CD4-positive, alpha-beta T cell (primary cell): ENCODE measurements around the gene VRK2. TPM values are rescaled to one million over a fixed set of nuclear protein-coding genes. Genes with fewer than 3 reads are reported as not detected.

Source experiments
- ATAC-seq: fragments of 200-7000 bp; cut with Tn5 transposase; one replicate; pipeline ENCODE4 v1.10.0; 2022; ENCODE audit warnings: mild to moderate bottlenecking; ENCODE audit not compliant: poor library complexity
- CTCF ChIA-PET: fragments of 350-600 bp; sonication (Branson Sonifier 250); formaldehyde crosslinking; loops from one replicate; lab custom pipeline; 2021; ENCODE audit warnings: antibody characterized with exemption, inconsistent platforms; lab: Charles Lee
- POLR2A ChIA-PET: fragments of 350-600 bp; sonication (Branson Sonifier 250); formaldehyde crosslinking; loops from one replicate; lab custom pipeline; 2021; ENCODE audit warnings: antibody characterized with exemption, inconsistent platforms; lab: Charles Lee
- DNase-seq, 14 experiments: peaks; one replicate each; pipeline ENCODE4 v3.0.0-alpha.2; 2013 to 2020; ENCODE audit warnings: mixed read lengths in 2 of 14
- H3K27ac ChIP-seq, 2 donors: one replicate each; pipeline versions ENCODE4 v1.5.1 to v1.7.0; 2013; ENCODE audit warnings: low read length in 2 of 2, low read depth in 1 of 2, mild to moderate bottlenecking in 1 of 2
- H3K27me3 ChIP-seq, 2 experiments: 1 replicate in 1 of 2; 2 replicates in 1 of 2; pipeline versions ENCODE4 v1.6.1 to v1.7.0; 2013; ENCODE audit warnings: low read length in 2 of 2, control low read depth in 1 of 2, mild to moderate bottlenecking in 1 of 2, moderate library complexity in 1 of 2; ENCODE audit not compliant: insufficient read depth in 2 of 2, control insufficient read depth in 1 of 2
- H3K36me3 ChIP-seq: one replicate; pipeline ENCODE4 v1.6.1; 2013; ENCODE audit warnings: low read length, control low read depth; ENCODE audit not compliant: insufficient read depth
- H3K4me1 ChIP-seq: one replicate; pipeline ENCODE4 v1.6.1; 2013; ENCODE audit warnings: low read length, control low read depth; ENCODE audit not compliant: insufficient read depth
- H3K4me3 ChIP-seq: one replicate; pipeline ENCODE4 v1.5.1; 2013; ENCODE audit warnings: mild to moderate bottlenecking, low read length, moderate library complexity
- H3K9me3 ChIP-seq, 2 experiments: 1 replicate in 1 of 2; 2 replicates in 1 of 2; pipeline versions ENCODE4 v1.6.1 to v1.7.0; 2013; ENCODE audit warnings: low read length in 2 of 2, mild to moderate bottlenecking in 2 of 2, control low read depth in 1 of 2, moderate library complexity in 1 of 2; ENCODE audit not compliant: control insufficient read depth in 1 of 2, insufficient read depth in 1 of 2
- H3K27ac Mint-ChIP-seq: one replicate; pipeline ENCODE4 v1.8.0; 2020; ENCODE audit warnings: mixed read lengths
- H3K27me3 Mint-ChIP-seq: one replicate; pipeline ENCODE4 v1.8.0; 2021; ENCODE audit warnings: mixed read lengths
- H3K36me3 Mint-ChIP-seq: one replicate; pipeline ENCODE4 v1.8.0; 2021; ENCODE audit warnings: low read depth, mixed read lengths
- H3K4me1 Mint-ChIP-seq: one replicate; pipeline ENCODE4 v1.8.0; 2021; ENCODE audit warnings: low read depth, mixed read lengths
- H3K4me3 Mint-ChIP-seq: one replicate; pipeline ENCODE4 v1.8.0; 2020; ENCODE audit warnings: mild to moderate bottlenecking, mixed read lengths
- H3K9me3 Mint-ChIP-seq: one replicate; pipeline ENCODE4 v1.8.0; 2020; ENCODE audit warnings: mixed read lengths
- CTCF ChIP-seq: fragments of 200-600 bp; IDR thresholded peaks from one replicate; pipeline ENCODE4 v1.8.0; 2022; ENCODE audit warnings: antibody characterized with exemption, mild to moderate bottlenecking
- intact Hi-C, 2 experiments: fragments of 100-400 bp; cut with DNase I in 1 of 2; cut with micrococcal nuclease in 1 of 2; formaldehyde crosslinking; loops; one replicate each; pipeline versions ENCODE4 v1.15.1 to v1.9.0; 2023 to 2025; cut with DNase I, micrococcal nuclease
- total RNA-seq, 174 experiments: library from RNA in 2 of 174; stranded (reverse) in 2 of 174; gene quantifications; one replicate each; pipeline ENCODE4 v1.2.3 and lab custom pipeline; 2021 to 2026

Gene VRK2
- total RNA-seq, 2 experiments from 2014 or later: 11.1 to 11.5 TPM

DNA sequence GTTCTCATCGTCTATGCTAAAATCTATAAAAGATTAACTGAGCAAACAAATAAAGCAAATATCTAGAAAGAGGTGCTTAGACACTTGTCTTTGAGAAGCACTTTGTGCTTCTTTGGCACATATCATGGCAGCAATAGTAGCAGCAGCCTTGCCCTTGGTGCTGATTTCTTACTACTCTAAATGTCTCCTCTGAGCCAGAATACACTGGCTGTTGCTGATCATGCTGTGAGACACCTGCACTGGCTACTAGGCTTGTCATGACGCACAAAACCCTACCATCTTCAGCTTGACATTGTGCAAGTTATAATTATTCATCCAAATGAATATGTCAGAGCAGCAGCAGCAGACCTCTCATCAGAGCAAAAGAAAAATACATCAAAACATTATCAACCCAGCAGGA lies 147.9 kb downstream of the VRK2 start:
- H3K27me3 ChIP-seq: no peaks in the 10 kb centered on the region
- no peak overlapping the region for H3K4me3 Mint-ChIP-seq
- DNase-seq: no peak
- H3K4me1 ChIP-seq: no peaks in the 10 kb centered on the region
- H3K27ac Mint-ChIP-seq: no peak overlapping the region
- H3K4me3 ChIP-seq: no peak overlapping the region
- H3K4me1 Mint-ChIP-seq: no peaks in the 10 kb centered on the region
- ATAC-seq: no peak
- no peaks in the 10 kb centered on the region for H3K9me3 ChIP-seq
- no peaks in the 10 kb centered on the region for H3K36me3 ChIP-seq
- no peaks in the 10 kb centered on the region for H3K27me3 Mint-ChIP-seq
- CTCF ChIA-PET: no interaction called here
- no peaks in the 10 kb centered on the region for H3K36me3 Mint-ChIP-seq
- TF ChIP-seq CTCF: no peak
- H3K9me3 Mint-ChIP-seq: no peaks in the 10 kb centered on the region
- intact Hi-C loops: no loop called here
- POLR2A ChIA-PET: no interaction called here
- H3K27ac ChIP-seq: no peak overlapping the region

GRCh38 chr2:58195662-58196061 lies 149.1 kb downstream of the VRK2 start:
- DNase-seq (no peak), ATAC-seq (no peak)
- CTCF ChIA-PET: no interaction called here
- Mint-ChIP-seq H3K4me3 (no peak overlapping the region), H3K27me3 (no peaks in the 10 kb centered on the region), H3K9me3 (no peaks in the 10 kb centered on the region), H3K36me3 (no peaks in the 10 kb centered on the region), H3K4me1 (no peaks in the 10 kb centered on the region), H3K27ac (no peak overlapping the region)
- no peak overlapping the region for H3K27ac ChIP-seq
- POLR2A ChIA-PET: no interaction called here
- no peak overlapping the region for H3K4me3 ChIP-seq
- no peaks in the 10 kb centered on the region for H3K9me3 ChIP-seq
- H3K27me3 ChIP-seq: no peaks in the 10 kb centered on the region
- H3K36me3 ChIP-seq: no peaks in the 10 kb centered on the region
- intact Hi-C loops: no loop called here
- TF ChIP-seq CTCF: no peak
- H3K4me1 ChIP-seq: no peaks in the 10 kb centered on the region

DNA sequence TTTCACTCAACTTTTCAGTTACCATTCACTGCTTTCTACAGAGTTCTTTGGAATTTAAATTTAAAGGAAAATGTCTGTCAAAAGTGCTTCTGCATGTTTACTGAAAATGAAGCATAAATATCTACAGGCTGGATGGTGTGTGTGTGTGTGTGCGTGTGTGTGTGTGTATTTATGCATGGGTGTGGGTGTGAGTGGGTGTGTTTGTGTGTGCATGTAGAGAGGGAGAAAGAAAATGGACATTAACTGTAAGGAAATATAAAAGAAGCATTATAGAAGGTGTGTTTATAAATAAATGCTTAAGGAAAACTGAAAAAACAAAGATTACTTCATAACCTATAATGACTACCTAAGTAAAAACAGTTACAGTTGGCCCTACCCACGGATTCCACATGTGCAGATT lies 151.3 kb downstream of the VRK2 start:
- H3K9me3 Mint-ChIP-seq: no peaks in the 10 kb centered on the region
- DNase-seq (no peak), ATAC-seq (no peak)
- no peak for TF ChIP-seq CTCF
- H3K36me3 Mint-ChIP-seq: no peaks in the 10 kb centered on the region
- no peaks in the 10 kb centered on the region for H3K4me1 ChIP-seq
- H3K27ac ChIP-seq: no peak overlapping the region
- H3K36me3 ChIP-seq: no peaks in the 10 kb centered on the region
- H3K27me3 Mint-ChIP-seq: no peaks in the 10 kb centered on the region
- intact Hi-C loops: no loop called here
- no peak overlapping the region for H3K27ac Mint-ChIP-seq
- H3K4me1 Mint-ChIP-seq: no peaks in the 10 kb centered on the region
- no peak overlapping the region for H3K4me3 Mint-ChIP-seq
- H3K27me3 ChIP-seq: no peaks in the 10 kb centered on the region
- H3K4me3 ChIP-seq: no peak overlapping the region
- H3K9me3 ChIP-seq: no peaks in the 10 kb centered on the region
- ChIA-PET POLR2A (no interaction called here), CTCF (no interaction called here)
